HepG2 (cell line): ENCODE results near the gene CCL22. TPM values are rescaled to one million over a fixed set of nuclear protein-coding genes. Genes with fewer than 3 reads are reported as not detected.

Experiments used
- ATAC-seq: fragments of 200-7000 bp; cut with Tn5 transposase; 3 replicates; pipeline ENCODE4 v1.9.1; 2020; ENCODE audit warnings: mild to moderate bottlenecking, moderate library complexity
- BruUV-seq: library from RNA; stranded (reverse); fragments of 400-500 nt; replicated peaks from 2 replicates; lab custom pipeline; 2021; lab: Mats Ljungman, UMichigan
- CTCF ChIA-PET: fragments of 300-600 bp; formaldehyde crosslinking; extraction: SDS; loops from one replicate; lab custom pipeline; 2021; ENCODE audit warnings: low total read pairs, inconsistent platforms, low intra/inter-chr PET ratio; lab: Yijun Ruan, JAX
- POLR2A ChIA-PET: fragments of 350-600 bp; sonication (Branson Sonifier 250); formaldehyde crosslinking; loops from one replicate; lab custom pipeline; 2020; ENCODE audit warnings: antibody characterized with exemption, inconsistent platforms; lab: Yijun Ruan, JAX
- DNase-seq: peaks from one replicate; pipeline ENCODE4 v3.0.0-alpha.2; 2015; ENCODE audit warnings: low spot score
- FAIRE-seq: peaks from 3 replicates; lab custom pipeline; 2011; peaks lifted over from hg19 to GRCh38; lab: Jason Lieb, UNC
- H2AFZ ChIP-seq: one replicate; pipeline ENCODE4 v1.6.1; 2011; ENCODE audit warnings: low read length, inconsistent platforms
- H3K27ac ChIP-seq: fragments of 300-600 bp; 3 replicates; pipeline ENCODE4 v1.8.0; 2011; ENCODE audit warnings: mixed run types, mild to moderate bottlenecking, mixed read lengths, low read length, inconsistent platforms; ENCODE audit not compliant: insufficient read depth; ENCODE audit errors: extremely low read length
- H3K27me3 ChIP-seq, 2 experiments: fragments of 200-600 bp in 1 of 2; 2 replicates in 1 of 2; 3 replicates in 1 of 2; pipeline versions ENCODE4 v1.6.0 to v1.8.0; 2011; ENCODE audit warnings: low read length in 2 of 2, mild to moderate bottlenecking in 2 of 2, moderate library complexity in 2 of 2, inconsistent platforms in 1 of 2; ENCODE audit not compliant: insufficient read depth in 2 of 2, control insufficient read depth in 1 of 2
- H3K36me3 ChIP-seq, 2 experiments: fragments of 200-600 bp in 1 of 2; replicated peaks in 1 of 2; 2 replicates in 1 of 2; 3 replicates in 1 of 2; pipeline versions ENCODE4 v1.5.1 to v1.8.0; 2011; ENCODE audit warnings: low read length in 2 of 2, inconsistent platforms in 1 of 2; ENCODE audit not compliant: insufficient read depth in 2 of 2, control insufficient read depth in 1 of 2
- H3K4me1 ChIP-seq: 2 replicates; pipeline ENCODE4 v1.5.1; 2012; ENCODE audit warnings: low read length, inconsistent platforms; ENCODE audit not compliant: insufficient read depth
- H3K4me2 ChIP-seq: 2 replicates; pipeline ENCODE4 v1.6.0; 2011; ENCODE audit warnings: low read depth, low read length, inconsistent platforms
- H3K4me3 ChIP-seq, 3 experiments: fragments of 200-600 bp in 1 of 3; sonication (generic), shearing (Covaris generic) in 1 of 3; replicated peaks in 1 of 3; 2 replicates each; pipeline ENCODE4 v1.5.1; 2011 to 2016; ENCODE audit warnings: low read length in 3 of 3, inconsistent platforms in 2 of 3, low read depth in 2 of 3, mild to moderate bottlenecking in 2 of 3, control low read depth in 1 of 3, mixed read lengths in 1 of 3; ENCODE audit not compliant: insufficient read depth in 1 of 3
- H3K79me2 ChIP-seq: one replicate; pipeline ENCODE4 v1.6.1; 2011; ENCODE audit warnings: low read length, inconsistent platforms; ENCODE audit not compliant: insufficient read depth
- H3K9ac ChIP-seq: 2 replicates; pipeline ENCODE4 v1.6.0; 2011; ENCODE audit warnings: mild to moderate bottlenecking, low read depth, low read length, inconsistent platforms; ENCODE audit not compliant: insufficient read depth
- H3K9me3 ChIP-seq: 2 replicates; pipeline ENCODE4 v1.5.1; 2012; ENCODE audit warnings: mild to moderate bottlenecking, low read length
- H4K20me1 ChIP-seq: 2 replicates; pipeline ENCODE4 v1.6.0; 2011; ENCODE audit warnings: inconsistent platforms, mild to moderate bottlenecking, low read length, moderate library complexity; ENCODE audit not compliant: insufficient read depth
- ATF7 ChIP-seq, 2 experiments: fragments of 450-650 bp in 1 of 2; sonication (generic) in 1 of 2; formaldehyde crosslinking in 1 of 2; IDR thresholded peaks; 2 replicates each; pipeline versions ENCODE4 v1.4.0 to v1.6.1; 2016 to 2020; ENCODE audit warnings: antibody characterized with exemption in 1 of 2, mild to moderate bottlenecking in 1 of 2, missing genetic modification reagents in 1 of 2
- ATF7-NPFF ChIP-seq: sonication (generic); formaldehyde crosslinking; IDR thresholded peaks from 2 replicates; pipeline ENCODE4 v1.8.1; 2023; ENCODE audit warnings: mild to moderate bottlenecking, low read depth, missing genetic modification reagents, moderate library complexity
- CREB1 ChIP-seq, 2 experiments: fragments of 450-650 bp in 1 of 2; IDR thresholded peaks; 2 replicates each; pipeline ENCODE4 v1.6.1; 2016 to 2017; ENCODE audit warnings: control low read depth in 1 of 2, mild to moderate bottlenecking in 1 of 2, missing compliant biosample characterization in 1 of 2, missing genetic modification characterization in 1 of 2
- HNRNPLL ChIP-seq: fragments of 200-400 bp; formaldehyde crosslinking; IDR thresholded peaks from 2 replicates; pipeline ENCODE4 v1.6.1; 2017; ENCODE audit warnings: mild to moderate bottlenecking, low read depth, low read length; ENCODE audit not compliant: poor library complexity, severe bottlenecking
- ZNF451 ChIP-seq: sonication (generic); formaldehyde crosslinking; IDR thresholded peaks from 2 replicates; pipeline ENCODE4 v1.5.0; 2020; ENCODE audit warnings: mild to moderate bottlenecking, missing genetic modification reagents
- WGBS: methylation state at CpG from one replicate; pipeline ENCODE4 v1.1.6; 2017; ENCODE audit warnings: low lambda C conversion rate; 5-methylcytosine and 5-hydroxymethylcytosine counted together
- in situ Hi-C: cut with HindIII; loops from 2 replicates; pipeline ENCODE4 v1.10.0; 2017; ENCODE audit warnings: low pct_unique_long_range_greater_than_20kb; ENCODE audit not compliant: extremely low pct_ligation_motif_present
- intact Hi-C: fragments of 100-400 bp; cut with micrococcal nuclease; formaldehyde crosslinking; loops from one replicate; pipeline ENCODE4 v1.10.0; 2022; ENCODE audit not compliant: unreplicated experiment
- polyA plus RNA-seq, 8 experiments: library from polyadenylated mRNA; depleted of rRNA in 3 of 8; stranded (reverse) in 7 of 8; unstranded in 1 of 8; fragments of >200 nt; fragmentation: Illumina TruSeq in 4 of 8; extraction: Trizol in 4 of 8; gene quantifications; 2 replicates each; pipeline versions ENCODE4 v1.2.1 to v1.2.3, GENCODE V29; 2011 to 2016; ENCODE audit warnings: low read depth in 4 of 8, missing spikeins in 1 of 8, mixed read lengths in 1 of 8; ENCODE audit not compliant: insufficient read depth in 1 of 8
- total RNA-seq, 5 experiments: library from RNA; depleted of rRNA; stranded (reverse); fragments of >200 nt; fragmentation: Illumina TruSeq; extraction: Trizol; gene quantifications; 2 replicates each; pipeline ENCODE4 v1.2.3, GENCODE V29; 2016; ENCODE audit warnings: low read depth in 1 of 5

Gene CCL22
- total and polyA plus RNA-seq, 2 of the 13 experiments (the other 11 are each of a cell fraction or from before 2014, with no cell fraction given): not detected

DNA sequence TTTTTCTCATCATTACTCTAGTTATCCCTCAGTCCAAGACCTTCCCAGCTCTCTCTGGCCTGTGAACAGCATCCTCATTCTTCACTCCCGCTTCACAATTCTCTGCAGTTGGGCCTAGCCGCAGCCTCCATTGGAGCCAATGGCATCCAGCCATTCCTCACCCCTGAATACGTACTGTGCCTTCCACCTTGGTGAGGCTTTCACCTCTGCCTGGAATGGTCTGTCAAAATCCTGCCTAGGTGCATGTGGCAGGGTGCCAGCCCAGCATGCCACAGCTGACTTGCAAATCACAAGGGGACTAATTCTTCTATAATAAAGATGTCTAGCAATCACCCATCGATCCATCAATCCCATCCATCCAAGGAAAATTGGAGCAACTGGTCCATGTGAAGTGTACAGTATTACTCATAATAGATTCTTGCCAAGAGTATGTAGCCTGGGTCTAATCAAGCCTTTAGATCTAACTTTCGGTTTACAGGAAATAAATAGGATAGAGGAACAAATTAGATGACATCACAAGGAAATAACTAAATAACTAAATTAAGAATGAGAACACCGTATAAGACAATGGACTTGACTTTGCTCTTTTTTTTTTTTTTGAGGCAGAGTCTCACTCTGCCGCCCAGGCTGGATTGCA is 8.7 kb downstream of the CCL22 start:
- no peaks in the 10 kb centered on the region for H3K79me2 ChIP-seq
- no peak overlapping the region for H3K9ac ChIP-seq
- H3K4me2 ChIP-seq: no peak overlapping the region
- no peaks in the 10 kb centered on the region for H3K36me3 ChIP-seq
- no peaks in the 10 kb centered on the region for H3K9me3 ChIP-seq
- ChIA-PET POLR2A (interaction anchor here (1.2 kb wide), 1 partner anchor 62 kb away, joined by 3 read pairs; no protein-coding TSS in a partner anchor), CTCF (no interaction called here)
- BruUV-seq: no TSS peak
- intact Hi-C loops: no loop called here
- 41% methylated on average over 7 of the region's 7 CpGs for WGBS
- H3K27me3 ChIP-seq: peaks cover 2 to 30% of the 10 kb centered on the region in 2 experiments; a peak in 3 of 5 replicates
- no peak for FAIRE-seq
- H2AFZ ChIP-seq: no peak overlapping the region
- no peak overlapping the region for H3K4me3 ChIP-seq
- TF ChIP-seq ATF7-NPFF (CRISPR knock-in tag) (no peak), HNRNPLL (no peak), ZNF451 (CRISPR knock-in tag) (no peak), ATF7 (IDR thresholded peaks at IDR 0.05) (peak; percentile 39; the same call in 1 of the 2 replicates), ATF7 (CRISPR knock-in tag; IDR thresholded peaks at IDR 0.05) (no peak), CREB1 (IDR thresholded peaks at IDR 0.05) (0 out of 2 replicates have a peak, but pooled peaks have one; percentile 1), CREB1 (CRISPR knock-in tag; IDR thresholded peaks at IDR 0.05) (no peak)
- H4K20me1 ChIP-seq: no peaks in the 10 kb centered on the region
- no peak overlapping the region for H3K27ac ChIP-seq
- H3K4me1 ChIP-seq: peaks cover 48% of the 10 kb centered on the region
- no peak for DNase-seq
- in situ Hi-C loops: no loop called here
- no peak for ATAC-seq
